Mucosa of rectum (tissue), 2 donors: ENCODE measurements around the gene CPN1.
A peak's percentile ranks its signal among the peaks of the same experiment; 100 is the strongest.
"Not testable (repeated sequence)": the region's sequence is repeated elsewhere in the genome, so short reads cannot be mapped to it uniquely, and the experiment has no call there.

Experiments used
- H3K27ac ChIP-seq, 2 donors: one replicate each; pipeline ENCODE4 v1.7.0; 2013; ENCODE audit warnings: inconsistent platforms in 2 of 2, low read depth in 2 of 2, low read length in 2 of 2
- H3K27me3 ChIP-seq, 2 donors: one replicate each; pipeline ENCODE4 v1.7.0; 2013; ENCODE audit warnings: low read length in 2 of 2; ENCODE audit not compliant: control insufficient read depth in 2 of 2, insufficient read depth in 2 of 2
- H3K36me3 ChIP-seq, 2 donors: one replicate each; pipeline ENCODE4 v1.7.0; 2013; ENCODE audit warnings: low read length in 2 of 2; ENCODE audit not compliant: control insufficient read depth in 2 of 2, insufficient read depth in 2 of 2
- H3K4me1 ChIP-seq, 2 donors: one replicate each; pipeline ENCODE4 v1.7.0; 2013; ENCODE audit warnings: low read length in 2 of 2, mild to moderate bottlenecking in 1 of 2; ENCODE audit not compliant: control insufficient read depth in 2 of 2, insufficient read depth in 2 of 2
- H3K4me3 ChIP-seq, 2 donors: one replicate each; pipeline ENCODE4 v1.7.0; 2013; ENCODE audit warnings: low read length in 2 of 2
- H3K9ac ChIP-seq, 2 donors: one replicate each; pipeline ENCODE4 v1.7.0; 2013; ENCODE audit warnings: low read length in 2 of 2, low read depth in 1 of 2, mild to moderate bottlenecking in 1 of 2
- H3K9me3 ChIP-seq, 2 donors: one replicate each; pipeline ENCODE4 v1.7.0; 2013; ENCODE audit warnings: low read length in 2 of 2; ENCODE audit not compliant: control insufficient read depth in 2 of 2
- donor health status: healthy.
- donor health status: Normal muscosa, but diverticular disease.

Gene CPN1

DNA sequence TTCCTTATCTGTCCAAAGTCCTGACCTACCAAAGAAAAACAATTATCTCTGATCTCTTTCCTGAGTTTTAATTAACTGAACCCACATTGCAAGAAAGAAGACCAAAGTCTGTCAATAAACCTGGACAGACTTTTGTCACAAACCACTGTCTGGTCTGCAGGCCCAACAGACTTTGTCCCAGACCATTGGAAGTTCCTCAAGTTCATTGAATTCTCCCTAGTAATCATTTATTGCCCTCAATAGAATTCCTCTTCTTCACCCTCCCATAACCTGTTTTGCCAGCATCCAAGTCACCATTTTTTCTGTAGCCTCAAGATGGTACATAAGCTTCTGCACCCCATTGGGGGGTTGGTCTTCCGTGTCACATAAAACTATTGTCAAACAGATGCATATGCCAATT, 68.0 kb downstream of the CPN1 start:
- no peak overlapping the region for H3K27ac ChIP-seq
- H3K4me1 ChIP-seq = peaks cover 4 to 11% of the 10 kb centered on the region in 2 donors
- H3K27me3 ChIP-seq = no peaks in the 10 kb centered on the region
- no peaks in the 10 kb centered on the region for H3K36me3 ChIP-seq
- no peaks in the 10 kb centered on the region for H3K9me3 ChIP-seq
- H3K4me3 ChIP-seq = no peak overlapping the region
- no peak overlapping the region for H3K9ac ChIP-seq

DNA sequence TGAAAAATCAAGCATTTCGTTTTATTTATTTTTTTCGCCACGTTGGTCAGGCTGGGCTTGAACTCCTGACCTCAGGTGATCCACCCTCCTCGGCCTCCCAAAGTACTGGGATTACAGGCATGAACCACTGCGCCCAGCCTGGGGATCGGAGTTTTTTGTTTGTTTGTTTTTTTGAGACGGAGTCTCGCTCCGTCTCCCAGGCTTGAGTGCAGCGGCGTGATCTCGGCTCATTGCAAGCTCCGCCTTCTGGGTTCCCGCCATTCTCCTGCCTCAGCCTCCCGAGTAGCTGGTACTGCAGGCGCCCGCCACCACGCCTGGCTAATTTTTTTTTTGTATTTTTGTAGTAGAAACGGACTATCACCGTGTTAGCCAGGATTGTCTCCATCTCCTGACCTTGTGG, 69.8 kb downstream of the CPN1 start:
- peaks cover 12 to 20% of the 10 kb centered on the region in 2 donors for H3K4me1 ChIP-seq
- not testable (repeated sequence) for H3K9ac ChIP-seq, H3K27ac ChIP-seq, H3K9me3 ChIP-seq, H3K36me3 ChIP-seq, H3K27me3 ChIP-seq, H3K4me3 ChIP-seq

DNA sequence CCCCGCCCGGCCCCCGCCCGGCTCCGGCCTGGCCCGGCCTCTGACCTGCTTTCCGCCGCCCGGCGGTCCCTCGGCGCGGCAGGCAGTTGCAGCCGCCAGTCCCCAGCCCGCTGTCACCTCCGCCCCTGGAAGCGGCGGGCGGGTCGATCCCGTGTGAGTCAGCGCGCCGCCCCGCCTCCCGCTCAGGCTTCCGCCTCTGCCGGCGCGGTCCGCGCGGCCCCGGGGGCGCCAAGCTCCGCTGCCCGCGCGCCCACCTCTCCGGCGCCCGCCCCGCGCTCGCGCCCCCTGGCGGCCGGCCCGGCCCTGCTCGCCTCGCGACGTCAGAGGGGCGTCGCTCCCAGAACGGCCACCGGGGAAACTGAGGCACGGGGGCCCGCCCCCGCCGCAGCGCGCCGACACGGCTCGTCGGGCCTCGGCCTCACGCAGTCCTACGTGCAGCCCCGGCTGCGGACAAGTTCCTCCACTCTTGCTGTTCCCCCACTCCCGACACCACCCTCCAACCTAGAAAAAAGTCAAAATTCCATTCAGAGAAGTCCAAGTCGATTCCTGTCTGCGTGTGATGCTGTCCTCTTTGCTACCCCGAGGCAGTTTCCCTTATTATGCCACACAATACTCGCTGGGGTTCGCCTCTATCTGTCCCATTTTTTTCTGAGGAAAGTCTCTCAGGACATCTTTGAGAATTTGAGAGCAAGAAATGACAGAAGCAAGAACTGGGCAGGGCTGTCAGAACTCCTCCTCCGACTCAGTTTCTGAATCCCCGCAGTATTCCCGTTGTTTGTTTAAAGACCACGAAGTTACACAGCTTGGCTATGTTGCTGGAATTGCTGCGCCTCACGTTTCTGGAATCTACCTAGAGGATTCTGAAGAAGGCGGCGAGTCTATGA, 71.6 kb downstream of the CPN1 start, which contains the start of gene DNMBP:
Gene DNMBP (minus strand): TSS at position 155 of the 884 bp plus-strand sequence. CDS start 37,823 bp downstream, outside the sequence.
- Histone ChIP-seq H3K9ac (peak within 1 kb of the TSS; percentile 74 to 81), H3K27ac (peak within 1 kb of the TSS; percentile 38 to 70), H3K27me3 (no peaks in the 10 kb centered on the region), H3K36me3 (no peaks in the 10 kb centered on the region), H3K4me3 (peak within 1 kb of the TSS; percentile 81 to 95), H3K9me3 (no peaks in the 10 kb centered on the region), H3K4me1 (peaks cover 12 to 24% of the 10 kb centered on the region in 2 donors)

DNA sequence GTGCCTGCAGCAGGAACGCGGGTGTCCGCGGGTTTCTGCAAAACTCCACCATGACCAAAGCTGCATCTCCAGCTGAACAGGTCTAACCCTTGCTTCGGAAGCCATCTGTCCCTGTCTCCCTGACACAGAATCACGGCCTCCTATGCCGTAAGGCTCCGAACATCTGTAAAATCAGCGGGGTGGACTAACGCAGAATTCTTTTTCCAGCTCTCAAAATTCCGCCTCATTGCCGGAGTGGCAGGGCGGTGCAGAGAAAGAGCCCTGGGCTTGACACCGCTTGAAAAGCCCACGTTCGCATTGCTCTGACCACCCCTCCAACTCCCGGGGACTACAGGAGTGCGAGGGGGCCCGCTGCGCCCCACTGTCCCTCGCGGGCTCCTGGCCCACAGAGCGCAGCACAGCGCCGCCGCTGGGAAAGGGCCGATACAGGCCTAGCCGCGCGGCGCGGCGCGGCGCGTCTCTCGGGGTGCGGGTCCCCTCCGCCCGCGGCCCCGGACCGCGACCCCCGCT, 72.3 kb downstream of the CPN1 start:
- Histone ChIP-seq H3K27ac (peak overlapping the region in 1 of 2 donors; percentile 59), H3K4me3 (peak overlapping the region; percentile 81 to 95), H3K9me3 (no peaks in the 10 kb centered on the region), H3K36me3 (no peaks in the 10 kb centered on the region), H3K27me3 (no peaks in the 10 kb centered on the region), H3K9ac (peak overlapping the region; percentile 74 to 81), H3K4me1 (peaks cover 12 to 24% of the 10 kb centered on the region in 2 donors)

DNA sequence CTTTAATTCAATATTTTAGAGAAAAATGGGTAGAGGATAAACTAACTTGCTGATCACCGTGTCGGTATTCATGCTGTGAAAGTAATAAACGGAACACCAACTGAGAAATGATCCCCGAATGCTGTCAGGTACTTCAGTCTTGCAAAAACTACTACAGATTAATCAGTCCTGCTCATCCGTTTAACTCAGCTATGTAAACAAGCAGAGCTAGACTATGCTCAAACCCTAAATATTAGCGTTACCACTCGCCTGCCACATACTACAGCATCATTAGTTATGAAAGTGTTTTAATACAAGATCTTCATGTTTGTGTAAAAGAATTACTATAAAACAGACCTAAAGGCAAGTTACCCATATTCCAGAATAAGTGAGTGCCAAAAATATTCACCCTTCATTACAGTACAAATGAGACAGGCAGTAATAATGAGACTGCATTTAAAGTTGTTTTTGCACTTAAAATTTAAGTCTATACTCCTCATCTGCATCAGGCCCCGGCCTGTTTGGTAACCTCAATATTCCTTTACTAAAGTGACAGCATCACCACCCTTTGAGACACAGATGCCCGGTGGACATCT, 72.9 kb downstream of the CPN1 start:
- H3K36me3 ChIP-seq = no peaks in the 10 kb centered on the region
- peak overlapping the region in 1 of 2 donors; percentile 59 for H3K27ac ChIP-seq
- H3K4me1 ChIP-seq = peaks cover 12 to 24% of the 10 kb centered on the region in 2 donors
- peak overlapping the region; percentile 81 to 95 for H3K4me3 ChIP-seq
- H3K9ac ChIP-seq = peak overlapping the region; percentile 74 to 81
- H3K27me3 ChIP-seq = no peaks in the 10 kb centered on the region
- H3K9me3 ChIP-seq = no peaks in the 10 kb centered on the region

DNA sequence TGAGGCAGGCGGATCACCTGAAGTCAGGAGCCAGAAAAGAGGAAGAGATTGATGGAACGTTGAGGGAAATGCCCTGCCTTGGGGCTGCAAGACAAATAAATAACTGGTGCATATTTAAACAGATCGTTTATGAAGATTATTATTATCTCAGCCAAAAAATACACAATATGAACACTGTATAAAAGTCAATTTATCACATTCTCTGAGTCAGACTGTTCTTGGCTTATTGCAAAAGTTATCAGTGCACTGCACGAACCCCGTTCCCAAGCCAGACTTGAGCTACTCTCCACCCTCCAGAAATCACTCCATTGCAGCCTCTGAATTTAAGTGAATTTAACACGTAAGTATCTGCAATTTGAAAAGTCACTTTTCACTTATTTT, 73.5 kb downstream of the CPN1 start:
- peaks cover 12 to 24% of the 10 kb centered on the region in 2 donors for H3K4me1 ChIP-seq
- no peak overlapping the region for H3K27ac ChIP-seq
- no peaks in the 10 kb centered on the region for H3K9me3 ChIP-seq
- no peaks in the 10 kb centered on the region for H3K27me3 ChIP-seq
- peak overlapping the region in 1 of 2 donors; percentile 74 for H3K9ac ChIP-seq
- H3K4me3 ChIP-seq = peak overlapping the region in 1 of 2 donors; percentile 95
- H3K36me3 ChIP-seq = no peaks in the 10 kb centered on the region

DNA sequence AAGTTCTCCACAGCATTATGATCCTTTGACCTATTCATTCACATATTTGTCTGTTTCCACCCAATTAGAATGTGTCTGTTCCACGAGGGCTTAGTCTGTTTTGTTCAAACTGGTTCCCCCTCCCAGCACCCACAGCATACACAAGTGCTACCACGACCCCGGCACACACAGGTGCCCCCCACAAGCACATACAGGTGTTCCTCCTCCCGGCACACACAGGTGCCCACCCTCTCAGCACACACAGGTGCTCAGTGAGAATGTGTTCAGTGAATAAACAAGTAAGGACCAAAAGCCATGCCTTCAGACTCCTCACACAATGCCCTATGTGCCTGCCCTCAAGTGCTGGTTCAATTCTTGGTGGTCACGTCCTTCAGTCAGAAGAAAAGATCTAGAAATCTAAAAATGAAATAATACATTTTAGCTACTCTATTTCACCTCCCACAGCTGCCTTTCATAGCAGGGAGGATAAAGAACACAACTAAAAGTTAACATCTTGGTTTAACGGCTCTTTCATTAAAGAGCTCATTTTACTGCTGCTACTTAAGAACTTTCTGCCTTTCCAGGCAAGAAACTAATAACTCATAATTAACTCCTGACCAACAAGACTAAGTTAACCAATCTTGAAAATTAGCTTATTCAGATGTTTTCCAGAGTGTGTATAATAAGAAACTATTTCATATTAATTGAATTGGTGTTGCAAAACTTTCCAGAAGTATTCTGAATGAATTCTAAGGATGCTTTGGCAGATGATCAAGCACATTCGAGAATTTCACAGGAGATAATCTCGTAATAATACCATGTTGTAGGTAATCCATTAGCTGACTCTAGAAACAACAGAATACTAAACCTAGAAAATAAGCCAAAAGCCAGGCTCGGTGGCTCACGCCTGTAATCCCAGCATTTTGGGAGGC, 74.2 kb downstream of the CPN1 start:
- Histone ChIP-seq H3K4me3 (no peak overlapping the region), H3K27ac (no peak overlapping the region), H3K9ac (no peak overlapping the region), H3K27me3 (no peaks in the 10 kb centered on the region), H3K9me3 (no peaks in the 10 kb centered on the region), H3K4me1 (peaks cover 12 to 24% of the 10 kb centered on the region in 2 donors), H3K36me3 (no peaks in the 10 kb centered on the region)

DNA sequence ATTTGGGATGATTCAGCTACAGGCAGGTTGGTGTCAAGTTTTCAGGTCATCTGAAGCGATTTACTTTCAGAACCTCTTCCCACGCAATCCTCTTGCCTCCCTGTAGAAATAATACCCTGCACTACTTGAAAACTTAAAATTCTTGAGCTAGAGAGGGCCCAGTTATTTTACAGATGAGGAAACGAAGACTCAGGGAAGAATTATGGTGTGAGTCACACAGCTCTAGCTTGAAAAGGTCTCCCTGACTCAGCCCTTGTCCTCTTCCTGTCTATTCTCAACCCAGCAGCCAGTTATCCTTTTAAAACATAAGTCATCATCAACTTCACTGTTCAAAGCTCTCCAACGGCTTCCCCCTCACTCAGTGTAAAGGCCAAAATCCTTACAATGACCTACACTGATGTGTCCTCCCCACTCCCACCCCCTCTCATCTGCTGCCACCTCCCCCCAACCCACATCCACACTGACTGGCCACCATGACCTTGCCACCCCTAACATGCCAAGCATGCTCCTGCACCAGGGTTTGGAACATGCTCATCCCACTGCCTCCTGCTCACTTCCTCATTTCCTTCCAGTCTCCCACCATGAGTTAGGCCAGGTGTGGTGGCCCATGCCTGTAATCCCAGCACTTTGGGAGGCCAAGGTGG, 75.3 kb downstream of the CPN1 start:
- Histone ChIP-seq H3K27me3 (no peaks in the 10 kb centered on the region), H3K36me3 (no peaks in the 10 kb centered on the region), H3K4me1 (peaks cover 12 to 24% of the 10 kb centered on the region in 2 donors), H3K4me3 (no peak overlapping the region), H3K9ac (no peak overlapping the region), H3K9me3 (no peaks in the 10 kb centered on the region), H3K27ac (peak overlapping the region; percentile 60 to 65)

DNA sequence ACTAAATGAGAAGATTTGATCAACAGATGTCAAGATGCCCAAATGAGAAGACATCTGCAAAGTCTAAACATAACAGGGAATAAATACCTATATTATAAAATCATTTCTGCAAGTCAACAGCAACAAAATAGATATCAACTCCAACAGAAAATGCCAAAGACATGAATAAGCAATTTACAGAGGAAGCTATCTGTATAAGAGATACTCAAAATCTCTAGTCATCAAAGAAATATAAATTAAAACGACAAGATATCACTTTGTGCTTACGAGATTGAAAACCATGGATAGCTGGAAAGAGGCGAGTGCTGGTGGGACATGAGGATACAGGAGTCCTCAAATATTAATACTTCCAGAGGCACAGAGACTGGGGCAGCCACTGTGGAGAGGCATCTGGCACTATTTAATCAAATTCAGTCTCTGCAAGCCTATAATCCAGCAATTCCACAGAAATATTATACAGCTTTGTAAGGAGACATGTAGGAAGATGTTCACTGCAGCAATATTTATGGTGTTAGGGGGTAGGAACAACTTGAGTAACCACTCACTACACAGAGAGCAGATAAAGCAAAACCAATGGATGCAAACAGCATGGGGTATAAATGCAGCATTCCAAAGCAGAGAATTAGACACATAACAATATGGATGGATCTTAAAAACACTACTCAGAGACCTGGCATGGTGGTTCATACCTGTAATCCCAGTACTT, 76.7 kb downstream of the CPN1 start:
- H3K36me3 ChIP-seq = no peaks in the 10 kb centered on the region
- no peaks in the 10 kb centered on the region for H3K27me3 ChIP-seq
- no peaks in the 10 kb centered on the region for H3K9me3 ChIP-seq
- H3K9ac ChIP-seq = no peak overlapping the region
- H3K27ac ChIP-seq = no peak overlapping the region
- H3K4me1 ChIP-seq = peaks cover 14 to 18% of the 10 kb centered on the region in 2 donors
- no peak overlapping the region for H3K4me3 ChIP-seq
